ENCODE measurements around the gene OSBPL9. TPM values are rescaled to one million over a fixed set of nuclear protein-coding genes. Genes with fewer than 3 reads are reported as not detected.

OSBPL9 gene
- total and polyA plus RNA-seq, 2 experiments from 2014 or later = 82.7 to 102 TPM

- no peak for DNase-seq (ENCODE audit: low spot score)
- no peak overlapping the region for H3K27ac Mint-ChIP-seq
- Histone ChIP-seq H3K9me2 (ENCODE audit: insufficient read depth) (no peaks in the 10 kb centered on the region), H3K4me1 (ENCODE audit: insufficient read depth) (no peaks in the 10 kb centered on the region), H2AFZ (no peak overlapping the region), H3K27me3 (ENCODE audit: insufficient read depth) (no peaks in the 10 kb centered on the region), H3K79me2 (replicated peaks; ENCODE audit: insufficient read depth) (peaks cover 14% of the 10 kb centered on the region), H3K27ac (ENCODE audit: low read depth) (no peak overlapping the region), H3K4me2 (no peak overlapping the region), H3F3A (replicated peaks; ENCODE audit: low read depth) (no peaks in the 10 kb centered on the region), H3K36me3 (ENCODE audit: insufficient read depth) (peaks cover 20% of the 10 kb centered on the region), H3K4me3 (no peak overlapping the region), H4K20me1 (replicated peaks; ENCODE audit: insufficient read depth) (no peaks in the 10 kb centered on the region)
- H3K9me3 Mint-ChIP-seq = no peaks in the 10 kb centered on the region
- peaks cover 25% of the 10 kb centered on the region for H3K36me3 Mint-ChIP-seq (ENCODE audit: low read depth)
- no peaks in the 10 kb centered on the region for H3K4me1 Mint-ChIP-seq
- TF ChIP-seq ZNF114 (CRISPR knock-in tag; IDR thresholded peaks at IDR 0.05) = no peak
- no peak for TF ChIP-seq ZNF462 (CRISPR knock-in tag; IDR thresholded peaks at IDR 0.05)
- no peak for TF ChIP-seq CREB1 (CRISPR knock-in tag; IDR thresholded peaks at IDR 0.05; ENCODE audit: low read depth)
- no peak for TF ChIP-seq ZNF331 (CRISPR knock-in tag; IDR thresholded peaks at IDR 0.05; ENCODE audit: low read depth)
- no peak for TF ChIP-seq JUNB (IDR thresholded peaks at IDR 0.05; ENCODE audit: unreplicated experiment)
- no peak for TF ChIP-seq EZH2phosphoT487 (IDR thresholded peaks at IDR 0.05; ENCODE audit: unreplicated experiment)
- TF ChIP-seq ETS1 (IDR thresholded peaks at IDR 0.05) = no peak
- no peak for TF ChIP-seq STAT1 (IDR thresholded peaks at IDR 0.05; ENCODE audit: unreplicated experiment)
- TF ChIP-seq EZH2 (IDR thresholded peaks at IDR 0.05; ENCODE audit: low read depth, unreplicated experiment) = no peak
- TF ChIP-seq CTCF (conservative IDR thresholded peaks at IDR 0.05; ENCODE audit: low read depth in 2 of 2) = no peak
- no peak for TF ChIP-seq REST (IDR thresholded peaks at IDR 0.05; ENCODE audit: unreplicated experiment)
- no peak for TF ChIP-seq POLR2AphosphoS5 (IDR thresholded peaks at IDR 0.05; ENCODE audit: low read depth)
- no peak for TF ChIP-seq NANOG (IDR thresholded peaks at IDR 0.05; ENCODE audit: borderline replicate concordance)
- H3K4me3 Mint-ChIP-seq = no peak overlapping the region
- H3K27me3 Mint-ChIP-seq (ENCODE audit: insufficient read depth, low read depth, poor library complexity) = no peaks in the 10 kb centered on the region
- no peak for ATAC-seq
These were observed 220.4 kb downstream of the OSBPL9 start for GRCh38 chr1:51837243-51837642.
